Choroid plexus epithelial cell (primary cell): ENCODE data around the gene PDCD7.
"Not testable (repeated sequence)": the region's sequence is repeated elsewhere in the genome, so short reads cannot be mapped to it uniquely, and the experiment has no call there.

Experiments
- DNase-seq: peaks from one replicate; pipeline ENCODE4 v3.0.0-alpha.2; 2010; ENCODE audit warnings: low read depth
- H3K4me3 ChIP-seq: 2 replicates; pipeline ENCODE4 v1.5.1; 2011; ENCODE audit warnings: low read depth, mild to moderate bottlenecking, control low read depth, low read length, moderate library complexity
- CTCF ChIP-seq: conservative IDR thresholded peaks from 2 replicates; pipeline ENCODE4 v1.5.1; 2011; ENCODE audit warnings: low read depth, mild to moderate bottlenecking, control low read depth, inconsistent platforms, low read length, moderate library complexity

PDCD7 gene

DNA sequence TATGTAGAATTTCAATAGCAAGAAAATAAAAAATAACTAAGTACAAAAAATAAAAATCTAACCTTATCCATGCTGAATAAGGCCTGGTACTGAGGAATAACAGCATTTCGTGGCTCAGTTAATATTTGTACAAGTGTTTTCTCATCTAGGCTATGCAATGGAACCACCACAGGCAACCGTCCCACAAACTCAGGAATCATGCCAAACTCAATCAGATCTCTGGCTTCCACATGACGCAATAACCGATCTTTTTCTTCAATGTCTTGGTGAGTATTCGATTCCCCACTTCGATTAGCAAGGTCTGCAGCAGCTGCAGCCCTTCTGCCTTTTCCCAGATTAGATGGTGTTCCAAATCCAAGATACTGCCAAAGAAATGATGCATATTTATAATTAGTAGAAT lies 21.1 kb upstream of the PDCD7 start:
- H3K4me3 ChIP-seq: no peak overlapping the region
- no peak for TF ChIP-seq CTCF
- no peak for DNase-seq

DNA sequence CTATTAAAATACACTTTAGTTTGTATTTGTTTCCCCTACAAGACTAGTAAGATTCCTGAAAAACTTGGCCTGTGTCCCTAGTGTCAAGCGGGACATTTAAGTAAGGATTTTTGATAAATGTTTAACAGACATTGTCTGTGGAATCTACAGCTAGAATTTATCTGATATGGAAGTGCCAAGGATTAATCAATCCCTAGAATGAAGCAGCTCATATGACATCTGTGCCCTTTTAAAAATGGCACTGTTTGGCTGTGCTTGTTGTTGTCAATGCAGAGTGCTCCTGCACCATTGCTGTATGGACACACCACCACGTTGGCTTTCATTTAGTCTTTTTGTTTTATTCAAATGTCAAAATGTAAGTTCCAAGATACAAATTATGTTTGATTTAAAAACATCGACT lies 14.3 kb upstream of the PDCD7 start:
- no peak for TF ChIP-seq CTCF
- H3K4me3 ChIP-seq: no peak overlapping the region
- no peak for DNase-seq

DNA sequence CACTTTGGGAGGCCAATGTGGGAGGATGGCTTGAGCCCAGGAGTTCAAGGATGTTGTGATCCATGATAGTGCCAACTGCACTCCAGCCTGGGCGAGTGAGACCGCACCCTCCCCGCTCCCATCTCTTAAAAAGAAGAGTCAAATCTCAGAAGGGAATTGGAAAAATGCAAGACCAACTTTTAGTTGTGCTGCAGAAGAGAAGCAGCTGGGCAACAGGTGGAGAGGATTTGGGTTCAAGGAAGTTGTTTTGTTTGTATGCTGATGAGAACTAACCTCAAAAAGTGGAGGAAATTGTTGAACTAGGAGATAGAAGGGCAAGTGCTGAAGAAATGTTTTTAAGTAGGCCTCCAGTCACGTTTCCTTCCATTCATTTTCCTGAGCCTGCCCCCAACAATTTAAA lies 12.8 kb upstream of the PDCD7 start:
- DNase-seq: no peak
- no peak overlapping the region for H3K4me3 ChIP-seq
- TF ChIP-seq CTCF: no peak

DNA sequence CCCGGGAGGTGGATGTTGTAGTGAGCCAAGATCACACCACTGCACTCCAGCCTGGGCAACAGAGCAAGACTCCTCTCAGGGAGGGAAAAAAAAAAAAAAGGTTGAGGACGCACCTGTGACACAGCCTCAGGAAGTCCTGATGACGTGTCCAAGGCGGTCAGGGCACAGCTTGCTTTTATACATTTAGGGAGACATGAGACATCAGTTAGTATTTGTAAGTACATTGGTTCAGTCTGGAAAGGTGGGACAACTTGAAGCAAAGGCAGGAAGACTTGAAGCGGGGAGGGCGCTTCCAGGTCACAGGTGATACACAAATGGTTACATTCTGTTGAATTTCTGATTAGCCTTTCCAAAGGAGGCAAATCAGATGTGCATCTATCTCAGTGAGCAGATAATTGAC lies 5.0 kb upstream of the PDCD7 start:
- DNase-seq, H3K4me3 ChIP-seq: not testable (repeated sequence)

DNA sequence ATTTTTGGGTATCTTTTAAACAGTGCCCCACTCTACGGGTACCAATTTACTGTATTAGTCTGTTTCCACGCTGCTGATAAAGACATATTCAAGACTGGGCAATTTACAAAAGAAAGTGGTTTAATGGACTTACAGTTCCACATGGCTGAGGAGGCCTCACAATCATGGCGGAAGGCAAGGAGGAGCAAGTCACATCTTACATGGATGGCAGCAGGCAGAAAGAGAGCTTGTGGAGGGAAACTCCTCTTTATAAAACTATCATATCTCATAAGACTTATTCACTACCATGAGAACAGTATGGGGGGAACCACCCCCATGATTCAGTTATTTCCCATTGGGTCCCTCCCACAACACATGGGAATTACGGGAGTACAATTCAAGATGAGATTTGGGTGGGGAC lies 4.3 kb upstream of the PDCD7 start:
- not testable (repeated sequence) for H3K4me3 ChIP-seq, DNase-seq

DNA sequence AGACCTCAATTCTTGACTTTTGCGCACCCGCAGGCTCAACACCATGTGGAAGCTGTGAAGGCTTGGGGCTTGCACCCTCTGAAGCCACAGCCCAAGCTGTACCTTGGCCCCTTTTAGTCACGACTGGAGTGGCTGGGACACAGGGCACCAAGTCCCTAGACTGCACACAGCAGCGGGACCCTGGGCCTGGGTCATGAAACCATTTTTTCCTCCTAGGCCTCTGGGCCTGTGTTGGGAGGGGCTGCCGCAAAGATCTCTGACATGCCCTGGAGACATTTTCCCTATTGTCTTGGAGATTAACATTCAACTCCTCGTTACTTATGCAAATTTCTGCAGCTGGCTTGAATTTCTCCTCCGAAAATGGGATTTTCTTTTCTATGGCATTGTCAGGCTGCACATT lies 3.5 kb upstream of the PDCD7 start:
- not testable (repeated sequence) for H3K4me3 ChIP-seq, DNase-seq

DNA sequence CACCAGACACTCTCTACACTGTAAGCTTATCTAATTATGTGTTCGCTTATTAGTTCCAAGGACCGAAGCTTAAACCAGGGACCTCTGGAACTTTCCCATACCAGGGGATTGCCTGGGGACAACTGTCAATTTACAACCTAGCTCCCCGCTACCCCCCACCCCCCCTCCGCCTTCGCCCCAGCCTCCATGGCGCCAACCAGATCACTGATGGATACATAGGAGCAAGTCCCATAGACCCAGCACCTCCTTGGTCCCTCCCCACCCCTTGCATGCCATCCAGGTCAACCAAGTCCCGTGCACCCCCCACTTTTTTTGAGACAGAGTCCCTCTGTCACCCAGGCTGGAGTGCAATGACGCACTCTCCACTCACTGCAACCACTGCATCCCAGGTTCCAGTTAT lies 930 bp upstream of the PDCD7 start:
- DNase-seq: no peak
- H3K4me3 ChIP-seq: no peak overlapping the region
- no peak for TF ChIP-seq CTCF

DNA sequence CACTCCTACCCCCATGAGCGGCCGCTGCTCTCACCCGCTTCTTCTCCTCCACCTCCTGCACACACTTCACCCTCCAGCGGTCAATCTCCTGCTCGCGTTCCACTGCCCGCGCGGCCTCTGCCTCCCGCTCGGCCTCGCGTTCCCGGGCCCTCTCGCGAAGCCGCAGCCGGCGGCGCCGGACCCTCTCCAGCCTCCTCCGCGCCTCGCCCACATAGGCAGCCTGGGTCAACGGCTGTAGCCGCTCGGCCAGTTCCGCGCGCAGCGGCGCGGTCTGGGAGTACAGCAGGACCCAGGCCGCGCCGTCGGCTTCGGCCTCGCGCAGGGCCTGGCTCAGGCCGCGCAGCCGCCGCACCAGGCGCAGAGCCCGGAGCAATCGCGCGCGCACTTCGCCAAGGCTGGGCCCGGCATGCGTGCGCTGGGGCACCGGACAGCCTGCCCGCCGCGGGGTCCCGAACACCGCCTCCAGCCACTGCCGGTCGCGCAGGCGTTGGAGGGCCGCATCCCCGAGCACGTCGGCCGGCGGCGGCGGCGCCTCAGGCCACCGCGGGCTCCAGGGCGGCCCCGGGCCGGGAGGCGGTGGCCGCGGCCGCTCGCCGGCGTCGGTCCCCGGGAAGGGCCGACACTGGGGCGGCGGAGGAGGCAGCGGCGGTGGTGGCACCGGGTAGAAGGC lies 595 bp downstream of the PDCD7 start:
- DNase-seq: peak; percentile 65
- TF ChIP-seq CTCF: no peak
- H3K4me3 ChIP-seq: peak overlapping the region; percentile 80

GRCh38 chr15:65130941-65131340 lies 2.7 kb downstream of the PDCD7 start:
- peak; percentile 6 for DNase-seq
- no peak overlapping the region for H3K4me3 ChIP-seq

More at GRCh38 chr15:65130941-65131340, 2.7 kb downstream of the PDCD7 start:
- TF ChIP-seq CTCF: no peak
